ENCODE data around the gene GRM5. TPM values are rescaled to one million over a fixed set of nuclear protein-coding genes. Genes with fewer than 3 reads are reported as not detected.
"Not testable (repeated sequence)": the region's sequence is repeated elsewhere in the genome, so short reads cannot be mapped to it uniquely, and the experiment has no call there.

The GRM5 gene
- total RNA-seq (2014; rRNA removed) = not detected in 2 replicates
- not detected for polyA plus RNA-seq (2012)

- not testable (repeated sequence) for DNase-seq (ENCODE audit: low read depth)
Measured at GRCh38 chr11:89065651-89066201, at the start of gene GRM5. GRM5 (minus strand) TSS chr11:89065982; CDS start chr11:89047872, 18,110 bp downstream.

GRCh38 chr11:89097956-89098355 is 32.2 kb upstream of the GRM5 start:
- not testable (repeated sequence) for DNase-seq (ENCODE audit: low read depth)

GRCh38 chr11:89093806-89094205 is 28.0 kb upstream of the GRM5 start:
- not testable (repeated sequence) for DNase-seq (ENCODE audit: low read depth)

- DNase-seq (ENCODE audit: low read depth) = not testable (repeated sequence)
Measured at GRCh38 chr11:89084951-89085350, 19.2 kb upstream of the GRM5 start.

GRCh38 chr11:89070911-89071310 is 5.1 kb upstream of the GRM5 start:
- DNase-seq (ENCODE audit: low read depth) = not testable (repeated sequence)

- DNase-seq (ENCODE audit: low read depth) = no peak
Measured at GRCh38 chr11:89067264-89067663, 1.5 kb upstream of the GRM5 start.

GRCh38 chr11:89065066-89065465 is 716 bp downstream of the GRM5 start:
- DNase-seq (ENCODE audit: low read depth) = no peak

- not testable (repeated sequence) for DNase-seq (ENCODE audit: low read depth)
Measured at GRCh38 chr11:89063481-89063951, 2.3 kb downstream of the GRM5 start.

GRCh38 chr11:89062771-89063298 is 2.9 kb downstream of the GRM5 start:
- DNase-seq (ENCODE audit: low read depth) = not testable (repeated sequence)

- DNase-seq (ENCODE audit: low read depth) = not testable (repeated sequence)
Measured at GRCh38 chr11:89061839-89062238, 3.9 kb downstream of the GRM5 start.

- not testable (repeated sequence) for DNase-seq (ENCODE audit: low read depth)
Measured at GRCh38 chr11:89057406-89057805, 8.4 kb downstream of the GRM5 start.

- DNase-seq (ENCODE audit: low read depth) = no peak
Measured at GRCh38 chr11:89052220-89052619, 13.6 kb downstream of the GRM5 start.

- DNase-seq (ENCODE audit: low read depth) = not testable (repeated sequence)
Measured at GRCh38 chr11:89047159-89047558, 18.6 kb downstream of the GRM5 start.

- not testable (repeated sequence) for DNase-seq (ENCODE audit: low read depth)
Measured at GRCh38 chr11:89043861-89044588, 21.8 kb downstream of the GRM5 start.

GRCh38 chr11:89029671-89030070 is 36.1 kb downstream of the GRM5 start:
- DNase-seq (ENCODE audit: low read depth) = not testable (repeated sequence)

- no peak for DNase-seq (ENCODE audit: low read depth)
Measured at GRCh38 chr11:89021339-89021738, 44.4 kb downstream of the GRM5 start.

GRCh38 chr11:89019827-89020547 is 45.8 kb downstream of the GRM5 start:
- DNase-seq (ENCODE audit: low read depth) = not testable (repeated sequence)

- DNase-seq (ENCODE audit: low read depth) = no peak
Measured at GRCh38 chr11:89016214-89016613, 49.6 kb downstream of the GRM5 start.

- no peak for DNase-seq (ENCODE audit: low read depth)
Measured at GRCh38 chr11:89015614-89016013, 50.2 kb downstream of the GRM5 start.

GRCh38 chr11:89000852-89001251 is 64.9 kb downstream of the GRM5 start:
- not testable (repeated sequence) for DNase-seq (ENCODE audit: low read depth)

GRCh38 chr11:88979641-88980040 is 86.1 kb downstream of the GRM5 start:
- no peak for DNase-seq (ENCODE audit: low read depth)

GRCh38 chr11:88978992-88979391 is 86.8 kb downstream of the GRM5 start:
- not testable (repeated sequence) for DNase-seq (ENCODE audit: low read depth)

Data from LHCN-M2 (cell line).